HL-60/S4 (cell line): Measurements from ENCODE around the gene FMN2.

ENCODE experiments used
- in situ Hi-C: fragments of 300-500 bp; cut with MboI; formaldehyde crosslinking; loops from 2 replicates; pipeline ENCODE4 v1.14.3; 2022; ENCODE audit warnings: low sequenced_read_pairs

Gene FMN2

GRCh38 chr1:240349695-240350094 lies 258.0 kb downstream of the FMN2 start:
- in situ Hi-C loops, result no loop called here

DNA sequence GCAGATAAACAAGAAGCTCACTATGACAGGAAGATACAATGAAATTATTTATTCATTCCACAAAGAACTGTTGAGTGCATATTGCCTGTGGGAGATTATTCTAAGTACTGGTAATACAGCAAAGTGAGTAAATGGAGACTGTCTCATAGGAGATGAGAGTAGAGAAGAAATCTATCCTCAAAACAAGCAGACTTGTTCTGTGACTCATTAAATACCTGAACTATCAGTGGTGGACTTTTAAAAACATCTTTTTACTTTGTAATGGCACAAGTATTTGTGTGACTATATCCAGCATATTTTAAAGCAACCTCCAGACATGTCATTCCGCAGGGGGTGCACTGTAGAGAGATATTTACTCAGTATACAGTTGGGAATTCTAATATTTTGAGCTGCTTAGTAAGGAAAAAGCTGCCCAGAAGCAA lies 259.2 kb downstream of the FMN2 start:
- in situ Hi-C loops, result no loop called here

- in situ Hi-C loops, result no loop called here
Observed at GRCh38 chr1:240351690-240352089, 260.0 kb downstream of the FMN2 start.

- in situ Hi-C loops, result no loop called here
Observed at GRCh38 chr1:240352769-240353168, 261.1 kb downstream of the FMN2 start.

DNA sequence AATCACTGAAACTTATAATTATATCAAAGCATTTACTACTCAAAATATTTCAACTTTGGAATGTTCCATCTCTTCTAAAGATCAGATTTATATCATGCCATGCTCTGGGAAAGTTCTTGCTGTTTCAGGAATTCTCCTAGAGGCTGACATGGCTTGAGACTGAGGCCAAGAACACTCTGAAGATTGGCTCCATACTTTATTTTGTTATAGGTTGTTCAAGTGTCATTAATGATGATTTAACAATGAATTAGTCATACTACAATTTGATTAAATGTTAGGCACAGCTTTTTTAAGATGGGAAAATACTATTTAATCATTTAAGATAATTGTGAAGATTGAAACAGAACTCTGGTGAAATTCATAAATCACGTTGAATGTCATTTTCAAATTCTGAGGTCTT lies 264.9 kb downstream of the FMN2 start:
- in situ Hi-C loops, result no loop called here

DNA sequence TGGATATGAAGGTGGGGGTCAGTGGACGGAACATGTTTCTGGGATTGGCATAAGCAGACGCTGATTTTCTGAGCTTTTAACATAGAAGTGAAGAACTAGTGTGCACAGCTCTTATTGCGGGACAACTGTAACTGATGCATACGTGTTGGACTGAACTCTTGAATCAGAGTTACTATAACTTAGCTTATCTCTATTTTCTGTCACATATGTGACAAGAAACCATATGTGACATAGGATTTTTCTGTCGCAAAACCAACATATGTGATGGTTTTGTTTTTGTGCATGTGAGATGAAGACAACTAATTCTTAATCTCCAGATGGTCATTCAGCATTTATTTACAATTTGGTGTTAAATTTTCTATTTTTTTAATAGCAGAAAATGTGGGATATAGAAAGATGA lies 270.4 kb downstream of the FMN2 start:
- in situ Hi-C loops, result no loop called here

DNA sequence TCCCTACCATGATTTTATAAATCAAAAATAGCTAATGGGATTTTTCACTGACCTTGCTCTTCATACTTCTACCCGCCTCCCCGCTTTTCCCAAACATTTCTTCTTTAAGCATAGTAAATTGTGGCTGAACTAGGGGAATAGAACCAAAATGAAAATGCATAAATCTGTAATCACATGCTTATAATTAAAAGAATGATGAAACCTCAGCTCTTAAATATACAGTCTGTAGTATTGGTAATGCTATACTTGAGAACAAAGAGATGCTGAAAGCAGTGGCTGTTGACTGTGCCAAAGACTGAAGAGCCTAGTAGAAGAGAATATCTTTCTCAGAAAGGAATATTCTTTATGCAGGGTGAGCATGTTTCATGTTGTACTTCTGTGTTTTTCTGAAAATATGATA lies 271.1 kb downstream of the FMN2 start:
- in situ Hi-C loops, result no loop called here

GRCh38 chr1:240363315-240363714 lies 271.6 kb downstream of the FMN2 start:
- in situ Hi-C loops, result no loop called here

DNA sequence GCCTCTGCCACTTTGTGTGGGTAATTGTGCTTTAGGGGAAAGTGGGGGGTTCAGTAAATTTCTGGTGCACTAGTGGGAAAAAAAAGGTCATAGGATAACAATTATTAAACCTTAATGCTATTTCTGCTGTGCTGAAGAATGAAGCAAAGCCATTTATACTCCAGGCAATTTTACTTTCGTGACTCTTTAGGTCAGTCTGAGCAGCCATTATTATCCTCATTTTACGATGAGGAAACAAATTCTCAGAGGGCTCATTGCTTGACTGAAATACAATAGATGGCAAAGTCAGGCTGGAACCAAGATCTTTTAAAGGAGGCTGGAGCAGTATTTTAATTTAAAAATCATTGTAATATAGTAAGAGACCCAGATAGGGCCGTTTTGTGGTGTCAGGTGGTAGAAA lies 272.2 kb downstream of the FMN2 start:
- in situ Hi-C loops, result no loop called here

DNA sequence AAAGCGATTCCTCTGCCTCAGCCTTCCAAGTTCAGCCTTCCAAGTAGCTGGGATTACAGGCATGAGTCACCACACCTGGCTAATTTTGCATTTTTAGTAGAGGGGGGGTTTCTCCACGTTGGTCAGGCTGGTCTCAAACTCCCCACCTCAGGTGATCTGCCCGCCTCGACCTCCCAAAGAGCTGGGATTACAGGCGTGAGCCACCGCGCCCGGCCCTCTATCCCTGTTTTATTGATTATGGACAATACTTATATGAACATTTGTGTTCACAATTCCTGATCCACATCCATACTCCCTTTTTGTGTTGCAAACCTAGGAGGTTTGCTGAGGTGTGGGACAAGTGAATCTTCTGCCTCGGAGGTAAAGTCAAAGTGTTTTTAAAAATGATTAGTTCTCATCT lies 275.0 kb downstream of the FMN2 start:
- in situ Hi-C loops, result no loop called here

- in situ Hi-C loops, result no loop called here
Observed at GRCh38 chr1:240385551-240385950, 293.9 kb downstream of the FMN2 start.

GRCh38 chr1:240385985-240386978 lies 294.6 kb downstream of the FMN2 start:
- in situ Hi-C loops, result no loop called here

DNA sequence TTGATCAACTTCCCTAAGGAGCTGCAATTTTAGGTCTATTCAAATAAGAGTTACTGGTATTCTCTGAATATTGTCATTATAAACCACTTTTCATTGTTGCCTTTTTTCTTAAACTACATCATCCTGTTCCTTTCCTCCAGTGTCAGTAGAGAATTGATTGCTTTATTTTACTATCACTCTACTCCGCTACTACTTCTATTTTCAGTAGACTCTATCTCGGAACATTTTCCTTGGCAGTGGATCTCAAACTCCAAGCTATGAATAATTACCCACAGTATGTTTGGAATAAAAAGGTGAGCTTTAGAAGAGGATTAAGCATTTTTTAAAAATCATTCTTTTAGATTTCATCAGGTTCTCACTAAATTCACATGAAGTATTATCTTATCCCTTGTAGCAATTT lies 295.4 kb downstream of the FMN2 start:
- in situ Hi-C loops, result no loop called here

DNA sequence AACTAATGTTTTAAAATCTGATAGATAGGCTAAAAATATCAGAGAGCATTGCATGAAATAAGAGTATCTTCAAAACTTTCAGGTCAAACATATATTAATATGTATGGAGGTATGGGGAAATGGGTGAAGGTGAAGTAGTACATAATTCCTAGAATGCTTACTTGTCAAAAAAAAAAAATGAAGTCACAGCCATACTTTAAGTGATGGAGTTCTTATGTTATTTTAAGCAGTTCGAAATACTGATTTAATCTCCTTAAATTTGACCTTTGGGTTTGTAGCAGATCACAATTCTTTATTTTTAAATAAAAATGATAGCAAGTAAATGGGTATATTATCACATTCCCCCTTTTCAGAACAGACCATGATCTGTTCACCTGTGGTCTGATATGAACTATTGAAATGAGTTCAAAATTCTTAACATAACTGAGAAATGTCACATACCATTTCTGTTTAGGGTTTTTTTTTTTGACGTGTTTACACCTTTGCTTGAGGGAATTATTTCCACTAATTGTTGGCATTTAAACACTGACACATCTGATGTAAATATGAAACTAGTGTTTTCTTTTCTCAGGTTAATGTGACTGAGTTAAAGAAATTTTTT lies 300.1 kb downstream of the FMN2 start:
- in situ Hi-C loops, result no loop called here

GRCh38 chr1:240394353-240394752 lies 302.7 kb downstream of the FMN2 start:
- in situ Hi-C loops, result no loop called here

DNA sequence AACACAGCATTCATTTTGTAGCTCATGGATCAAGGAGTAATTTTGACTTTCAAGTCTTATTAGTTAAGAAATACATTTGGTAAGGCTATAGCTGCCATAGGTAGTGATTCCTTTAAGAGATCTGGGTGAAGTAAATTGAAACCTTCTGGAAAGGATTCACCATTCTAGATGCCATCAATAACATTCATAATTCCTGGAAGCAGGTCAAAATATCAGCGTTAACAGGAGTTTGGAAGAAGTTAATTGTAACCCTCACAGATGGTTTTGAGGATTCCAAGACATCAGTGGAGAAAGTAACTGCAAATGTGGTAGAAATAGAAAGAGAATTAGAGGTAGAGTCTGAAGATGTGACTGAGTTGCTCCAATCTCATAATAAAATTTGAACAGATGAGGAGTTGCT lies 303.7 kb downstream of the FMN2 start:
- in situ Hi-C loops, result no loop called here

DNA sequence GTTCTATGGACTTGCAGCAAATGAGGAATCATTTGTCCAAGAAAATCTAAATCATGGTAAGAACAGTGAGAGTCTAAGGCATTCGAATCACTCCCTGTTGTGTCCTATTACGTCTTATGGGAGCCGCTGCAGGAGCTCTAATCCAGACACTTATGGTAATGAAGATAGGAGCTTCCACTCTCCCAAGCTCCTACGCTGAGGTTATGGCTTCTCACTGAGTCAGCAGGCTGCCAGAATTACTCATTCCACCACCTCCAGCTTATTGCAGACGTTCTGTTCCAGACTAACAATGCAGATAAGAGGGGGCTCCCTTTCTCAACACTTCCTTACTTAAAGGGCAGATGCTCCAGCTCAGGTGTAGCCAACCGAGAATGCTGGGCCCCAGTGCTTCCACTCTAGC lies 307.7 kb downstream of the FMN2 start:
- in situ Hi-C loops, result no loop called here

- in situ Hi-C loops, result no loop called here
Observed at GRCh38 chr1:240401731-240402130, 310.0 kb downstream of the FMN2 start.

DNA sequence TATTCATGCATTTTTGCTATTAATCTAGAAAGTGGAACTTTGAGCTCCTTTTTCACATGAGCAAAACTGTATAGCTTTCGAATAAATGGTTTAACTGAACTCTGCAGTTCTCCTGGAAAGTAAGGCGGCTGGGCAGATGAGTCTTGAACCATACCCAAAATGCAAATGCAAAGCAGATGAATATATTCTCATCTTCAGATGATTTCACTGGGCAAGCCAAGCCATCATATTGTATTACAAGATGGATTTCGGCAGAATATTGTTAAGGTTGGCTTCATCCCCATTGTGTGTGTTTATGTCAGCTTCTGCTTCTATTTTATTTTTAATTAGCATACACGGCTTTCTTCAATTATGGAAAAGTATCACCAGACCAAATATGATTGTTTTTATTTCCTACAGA lies 310.6 kb downstream of the FMN2 start:
- in situ Hi-C loops, result no loop called here

DNA sequence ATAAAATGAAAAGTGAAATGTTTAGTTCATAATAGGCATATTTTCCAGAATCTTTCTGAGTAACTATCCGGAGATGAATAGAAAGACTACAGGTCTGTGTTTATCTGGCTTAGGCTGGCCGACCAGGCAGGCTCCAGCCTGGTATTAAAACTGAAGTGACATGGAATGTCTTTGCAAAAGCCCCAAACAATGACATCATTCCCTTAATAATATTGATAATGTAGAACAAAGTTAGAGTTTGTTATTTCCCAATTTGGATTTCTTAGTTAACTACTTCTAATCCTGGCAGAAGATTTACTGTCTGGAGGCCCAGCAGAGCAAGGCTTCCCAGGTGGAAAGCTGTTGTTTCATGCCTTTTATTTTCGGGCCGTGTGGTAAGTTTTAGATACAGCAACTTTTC lies 312.6 kb downstream of the FMN2 start:
- in situ Hi-C loops, result no loop called here

DNA sequence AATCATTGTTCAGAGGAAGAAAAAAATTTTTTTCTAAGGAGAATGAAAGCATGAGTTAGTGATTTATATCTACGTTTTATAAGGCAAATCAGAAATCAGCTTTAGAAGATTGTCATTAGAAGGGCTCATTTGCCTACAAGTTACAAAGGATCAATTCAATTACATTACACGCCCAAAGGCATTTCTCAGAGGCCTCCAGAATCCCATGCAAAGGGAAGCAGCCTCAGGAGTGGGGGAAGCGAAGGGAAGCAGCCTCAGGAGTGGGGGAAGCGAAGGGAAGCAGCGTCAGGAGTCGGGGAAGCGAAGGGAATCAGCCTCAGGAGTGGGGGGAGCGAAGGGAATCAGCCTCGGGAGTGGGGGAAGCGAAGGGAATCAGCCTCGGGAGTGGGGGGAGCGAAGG lies 314.1 kb downstream of the FMN2 start:
- in situ Hi-C loops, result no loop called here

DNA sequence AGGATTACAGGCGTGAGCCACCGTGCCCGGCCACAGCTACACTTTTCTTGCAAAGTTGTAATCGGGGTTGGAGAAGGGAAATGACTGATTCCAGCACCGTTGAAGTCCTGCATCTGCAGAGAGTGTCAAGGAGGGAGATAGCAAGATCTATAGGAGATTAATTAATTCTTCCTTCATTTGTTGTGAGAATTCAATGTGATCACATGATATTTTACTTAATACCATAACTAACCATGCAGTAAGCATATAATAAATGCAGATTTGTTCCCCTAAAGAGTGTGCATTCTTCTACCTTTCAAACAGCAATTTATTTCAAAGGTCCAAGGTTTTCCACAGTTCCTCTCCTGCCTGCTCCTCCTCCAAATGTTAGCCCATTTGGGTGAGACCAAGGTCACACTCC lies 315.7 kb downstream of the FMN2 start:
- in situ Hi-C loops, result no loop called here
